Measurements from ENCODE around the gene TRMT44.

DNA sequence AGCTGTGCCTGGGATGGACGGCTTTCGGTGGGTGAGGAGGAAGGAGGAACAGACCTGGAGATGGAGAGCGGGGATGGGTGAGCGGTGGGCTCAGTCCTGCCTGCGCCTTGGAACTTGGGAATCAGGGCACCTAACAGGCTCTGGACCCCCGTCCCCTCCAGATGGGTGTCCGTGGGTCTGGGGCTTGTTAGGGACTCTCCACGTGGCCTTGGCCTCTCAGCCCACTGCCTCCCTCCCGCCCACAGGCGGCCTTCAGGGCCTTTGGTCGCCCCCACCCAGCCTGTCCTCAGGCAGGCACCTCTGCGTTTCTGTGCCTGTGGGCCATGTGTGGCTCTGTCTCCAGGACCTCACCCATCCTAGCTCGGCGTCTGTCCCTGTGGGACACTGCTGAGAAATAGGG is 29.0 kb downstream of the TRMT44 start:
- TF ChIP-seq, protein P1, sequence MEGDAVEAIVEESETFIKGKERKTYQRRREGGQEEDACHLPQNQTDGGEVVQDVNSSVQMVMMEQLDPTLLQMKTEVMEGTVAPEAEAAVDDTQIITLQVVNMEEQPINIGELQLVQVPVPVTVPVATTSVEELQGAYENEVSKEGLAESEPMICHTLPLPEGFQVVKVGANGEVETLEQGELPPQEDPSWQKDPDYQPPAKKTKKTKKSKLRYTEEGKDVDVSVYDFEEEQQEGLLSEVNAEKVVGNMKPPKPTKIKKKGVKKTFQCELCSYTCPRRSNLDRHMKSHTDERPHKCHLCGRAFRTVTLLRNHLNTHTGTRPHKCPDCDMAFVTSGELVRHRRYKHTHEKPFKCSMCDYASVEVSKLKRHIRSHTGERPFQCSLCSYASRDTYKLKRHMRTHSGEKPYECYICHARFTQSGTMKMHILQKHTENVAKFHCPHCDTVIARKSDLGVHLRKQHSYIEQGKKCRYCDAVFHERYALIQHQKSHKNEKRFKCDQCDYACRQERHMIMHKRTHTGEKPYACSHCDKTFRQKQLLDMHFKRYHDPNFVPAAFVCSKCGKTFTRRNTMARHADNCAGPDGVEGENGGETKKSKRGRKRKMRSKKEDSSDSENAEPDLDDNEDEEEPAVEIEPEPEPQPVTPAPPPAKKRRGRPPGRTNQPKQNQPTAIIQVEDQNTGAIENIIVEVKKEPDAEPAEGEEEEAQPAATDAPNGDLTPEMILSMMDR (IDR thresholded peaks at IDR 0.05; ENCODE audit: low read depth, low read length): no peak
- TF ChIP-seq EZH2phosphoT487 (IDR thresholded peaks at IDR 0.05; ENCODE audit: low read depth): no peak

Data from OCI-LY3 (cell line).